Pulmonary artery endothelial cell (primary cell): Measurements from ENCODE around the gene PITRM1. TPM values are rescaled to one million over a fixed set of nuclear protein-coding genes. Genes with fewer than 3 reads are reported as not detected.

ENCODE experiments used
- DNase-seq: peaks from one replicate; pipeline ENCODE4 v3.0.0-alpha.2; 2011; ENCODE audit warnings: low read depth, low spot score
- total RNA-seq: library from RNA; depleted of rRNA; stranded (reverse); fragments of >200 nt; gene quantifications from 2 replicates; pipeline ENCODE4 v1.2.3, GENCODE V29; 2014

PITRM1 gene
- total RNA-seq, 1 donor from 2014 or later: 78.5 TPM

- DNase-seq: no peak
These were observed 68.2 kb downstream of the PITRM1 start for GRCh38 chr10:3104251-3104918.

GRCh38 chr10:3103646-3104045 lies 68.9 kb downstream of the PITRM1 start:
- DNase-seq: no peak

- DNase-seq: peak; percentile 90
These were observed 69.7 kb downstream of the PITRM1 start for GRCh38 chr10:3102720-3103427.

GRCh38 chr10:3100856-3101640 lies 71.5 kb downstream of the PITRM1 start:
- no peak for DNase-seq

- DNase-seq: no peak
These were observed 72.3 kb downstream of the PITRM1 start for GRCh38 chr10:3100093-3100792.

GRCh38 chr10:3099291-3100092 lies 73.1 kb downstream of the PITRM1 start:
- no peak for DNase-seq

- DNase-seq: no peak
These were observed 73.9 kb downstream of the PITRM1 start for GRCh38 chr10:3098689-3099088.

GRCh38 chr10:3097160-3097559 lies 75.4 kb downstream of the PITRM1 start:
- no peak for DNase-seq

- no peak for DNase-seq
These were observed 76.4 kb downstream of the PITRM1 start for GRCh38 chr10:3096149-3096548.

GRCh38 chr10:3095373-3096139 lies 77.0 kb downstream of the PITRM1 start:
- DNase-seq: peak; percentile 97

- DNase-seq: no peak
These were observed 78.0 kb downstream of the PITRM1 start for GRCh38 chr10:3094609-3095036.

- no peak for DNase-seq
These were observed 78.6 kb downstream of the PITRM1 start for GRCh38 chr10:3093996-3094395.

- DNase-seq: no peak
These were observed 80.7 kb downstream of the PITRM1 start for GRCh38 chr10:3091921-3092320.

- peak; percentile 63 for DNase-seq
These were observed 81.4 kb downstream of the PITRM1 start for GRCh38 chr10:3090914-3091787.

- DNase-seq: no peak
These were observed 82.2 kb downstream of the PITRM1 start for GRCh38 chr10:3090388-3090787.
